Suppressor macrophage (primary cell): ENCODE data around the gene MAP3K7CL.
A peak's percentile ranks its signal among the peaks of the same experiment; 100 is the strongest.
"Not testable (repeated sequence)": the region's sequence is repeated elsewhere in the genome, so short reads cannot be mapped to it uniquely, and the experiment has no call there.

ENCODE experiments used
- DNase-seq, 4 experiments: peaks; one replicate each; pipeline ENCODE4 v3.0.0-alpha.2; 2020 to 2022

Gene MAP3K7CL

DNA sequence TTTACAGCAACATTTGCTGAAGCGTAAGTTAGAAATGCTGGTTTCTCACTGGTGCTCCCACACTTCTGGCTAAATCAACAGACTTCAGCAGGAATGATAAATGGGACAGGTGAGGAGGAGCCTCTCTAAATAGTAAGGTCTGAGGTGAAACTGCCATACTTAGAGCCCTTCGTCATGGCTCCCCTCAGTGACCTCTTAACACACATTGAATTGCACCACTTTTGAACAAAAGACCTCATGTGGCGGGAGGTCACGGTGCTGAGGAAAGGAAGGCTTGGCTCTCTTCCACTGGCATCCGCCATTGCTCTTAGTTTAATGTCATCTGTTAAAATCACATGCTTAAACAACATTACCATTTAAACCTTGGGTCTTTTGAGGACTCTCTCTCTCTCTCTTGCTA lies 3.4 kb downstream of the MAP3K7CL start:
- DNase-seq: no peak

DNA sequence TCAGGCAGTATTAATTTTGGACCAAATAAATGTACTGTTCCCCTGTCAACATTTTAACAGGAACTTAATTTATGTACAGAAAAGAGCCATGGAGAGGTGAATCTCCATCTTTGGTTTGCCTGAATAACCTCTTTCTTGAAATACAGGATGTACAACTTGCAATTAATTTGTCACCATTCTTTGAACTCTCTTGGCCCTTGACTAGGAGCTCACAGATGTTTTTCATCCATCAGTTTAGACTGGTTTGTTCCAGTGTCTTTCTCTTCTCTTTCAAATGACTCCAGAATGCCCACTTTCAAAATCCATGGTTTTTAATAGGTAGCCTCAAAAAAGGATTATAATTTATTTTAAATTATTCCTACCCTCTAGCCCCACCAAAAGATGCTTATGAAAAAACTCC lies 5.0 kb downstream of the MAP3K7CL start:
- no peak for DNase-seq

GRCh38 chr21:29136033-29136432 lies 5.6 kb downstream of the MAP3K7CL start:
- no peak for DNase-seq

DNA sequence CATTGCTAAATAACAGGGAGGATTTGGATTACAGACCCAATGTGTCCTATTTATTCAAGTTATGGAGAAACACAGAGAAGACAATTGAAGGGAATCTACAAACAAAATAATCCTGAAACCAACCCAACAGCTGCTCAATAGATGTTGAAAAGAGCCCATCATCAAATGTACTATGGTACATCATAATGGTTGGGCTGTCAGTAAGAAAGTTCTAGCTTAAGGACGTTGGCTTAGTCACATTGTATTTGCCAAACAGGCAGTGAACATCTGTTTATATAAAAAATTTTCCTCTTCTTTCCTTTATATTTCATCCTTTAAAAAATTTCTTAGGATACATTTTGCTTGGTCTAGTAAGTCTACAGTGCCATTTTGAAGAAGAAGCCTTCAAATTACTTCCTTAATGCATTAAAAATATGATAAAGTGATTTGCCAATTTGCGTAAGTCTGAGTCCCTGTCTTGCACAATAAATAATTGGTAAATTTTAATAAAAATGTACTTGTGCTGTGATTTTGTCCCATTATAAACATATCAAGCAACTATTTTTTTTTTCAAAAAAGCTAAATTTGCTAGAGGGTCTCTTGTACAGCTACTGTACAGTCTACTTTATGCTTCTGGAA lies 14.4 kb downstream of the MAP3K7CL start:
- DNase-seq: no peak

DNA sequence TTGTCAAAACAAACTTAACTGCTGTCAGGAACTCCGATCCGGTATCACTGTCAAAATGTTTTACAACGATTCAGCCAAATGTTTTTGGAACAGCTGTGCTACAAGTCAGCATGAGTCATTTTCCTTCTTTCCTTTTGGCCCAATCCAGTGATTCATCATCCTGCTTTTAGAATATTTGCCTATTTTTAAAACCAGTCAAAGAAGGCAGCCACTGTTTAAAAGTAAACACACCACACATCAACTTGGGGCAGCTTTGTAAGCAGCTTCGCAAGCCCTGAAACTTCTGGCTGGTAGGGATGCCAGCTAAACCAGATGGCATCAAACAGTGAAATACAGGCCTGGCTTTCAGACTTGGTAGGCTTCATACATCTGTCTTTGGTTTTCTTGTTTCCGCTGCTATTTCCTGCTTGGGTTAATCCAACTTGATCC lies 14.9 kb downstream of the MAP3K7CL start:
- peak; percentile 27 to 65 (median 48) for DNase-seq

DNA sequence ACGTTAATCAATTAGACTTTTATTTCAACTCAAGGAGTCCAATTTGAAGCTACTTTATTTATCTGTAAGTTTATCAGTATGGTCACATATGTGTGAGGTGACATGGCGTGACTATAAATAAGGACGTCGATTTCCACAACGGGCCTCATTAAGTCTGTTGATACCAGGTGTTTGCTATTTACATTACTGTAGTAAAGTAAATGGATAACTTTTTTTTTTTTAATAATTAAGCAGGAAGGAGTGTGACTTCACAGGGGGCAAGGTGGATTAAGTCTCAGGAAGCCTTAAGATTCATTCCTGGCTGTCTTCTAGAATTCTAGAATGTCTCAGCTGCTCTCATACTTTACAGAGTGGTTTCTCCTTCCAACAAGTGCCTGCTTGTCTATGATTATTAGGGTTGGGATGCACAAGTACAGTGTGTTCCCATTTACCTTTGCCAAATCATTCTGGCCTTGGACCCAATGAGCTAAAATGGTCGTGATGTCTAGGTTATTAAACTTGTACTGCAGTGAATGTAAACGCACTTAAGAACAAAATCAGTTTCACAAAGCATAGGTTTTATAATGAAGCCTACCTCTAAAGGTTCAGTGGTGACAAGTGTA lies 15.5 kb downstream of the MAP3K7CL start:
- no peak for DNase-seq

DNA sequence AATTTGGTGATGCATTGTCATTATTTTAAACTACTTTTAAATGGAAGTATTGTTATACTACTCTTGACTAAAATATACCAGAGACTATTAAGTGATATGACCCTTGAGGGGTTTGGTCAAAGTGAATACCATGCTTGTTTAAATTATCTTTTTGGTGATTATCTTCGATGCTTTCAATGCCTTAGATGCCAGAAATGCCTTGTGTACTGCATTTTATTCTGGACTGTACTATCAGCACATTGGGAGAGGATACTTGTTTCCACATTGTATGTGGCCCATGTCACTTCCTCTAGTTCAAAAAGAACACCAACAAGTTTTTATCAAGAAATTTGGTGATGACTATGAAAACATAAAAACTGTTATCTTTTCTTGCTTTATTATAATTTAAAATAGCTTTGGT lies 16.3 kb downstream of the MAP3K7CL start:
- no peak for DNase-seq

DNA sequence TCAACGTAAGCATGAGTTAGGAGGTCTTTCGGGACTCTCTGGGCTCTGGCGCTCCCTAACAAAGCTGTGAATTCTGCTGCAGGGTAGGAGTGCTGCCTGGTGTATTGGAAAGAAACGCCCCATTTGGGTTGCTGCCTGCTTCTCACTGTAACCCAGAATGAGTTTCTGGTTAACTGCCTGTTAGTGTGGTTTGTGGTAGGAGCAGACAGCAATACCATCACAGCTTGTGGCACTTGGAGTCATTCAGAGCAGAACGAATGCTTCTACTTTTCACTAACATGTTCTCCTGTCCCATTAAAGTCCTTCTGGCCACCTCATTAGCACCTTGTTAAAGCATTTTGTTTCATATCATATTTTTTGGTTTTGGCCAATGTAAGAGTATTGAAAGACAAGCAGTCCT lies 18.1 kb downstream of the MAP3K7CL start:
- no peak for DNase-seq

DNA sequence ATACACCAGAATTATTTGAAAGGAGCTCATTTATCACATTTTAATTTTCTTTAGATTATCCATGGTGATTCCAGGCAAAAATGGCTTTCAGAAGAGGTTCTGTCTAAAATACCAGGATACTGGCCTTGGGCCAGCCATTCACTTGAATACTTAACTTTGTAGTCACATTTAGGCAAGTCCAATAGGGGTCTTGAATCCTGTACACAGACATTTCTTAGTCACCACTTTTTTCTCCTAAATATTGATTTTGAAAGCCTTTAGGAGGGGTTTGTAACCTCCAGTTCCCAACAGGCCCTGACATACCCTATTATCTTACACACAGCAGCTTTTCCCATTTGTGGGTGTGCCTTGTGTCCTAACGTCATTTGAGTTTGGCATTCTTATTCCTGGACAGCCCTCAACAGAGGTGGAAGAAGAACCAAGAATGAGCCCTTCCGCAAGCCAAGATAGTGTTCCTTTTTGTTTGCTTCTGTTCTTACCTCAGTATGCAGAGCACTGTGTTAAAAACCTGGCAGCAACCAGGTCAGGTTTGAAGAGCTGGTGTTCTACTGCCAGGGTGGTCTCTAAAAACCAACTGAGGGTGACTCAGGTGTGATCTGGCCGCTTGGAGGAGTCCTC lies 19.5 kb downstream of the MAP3K7CL start:
- no peak for DNase-seq

- DNase-seq: no peak
Observed at GRCh38 chr21:29151931-29152330, 21.5 kb downstream of the MAP3K7CL start.

DNA sequence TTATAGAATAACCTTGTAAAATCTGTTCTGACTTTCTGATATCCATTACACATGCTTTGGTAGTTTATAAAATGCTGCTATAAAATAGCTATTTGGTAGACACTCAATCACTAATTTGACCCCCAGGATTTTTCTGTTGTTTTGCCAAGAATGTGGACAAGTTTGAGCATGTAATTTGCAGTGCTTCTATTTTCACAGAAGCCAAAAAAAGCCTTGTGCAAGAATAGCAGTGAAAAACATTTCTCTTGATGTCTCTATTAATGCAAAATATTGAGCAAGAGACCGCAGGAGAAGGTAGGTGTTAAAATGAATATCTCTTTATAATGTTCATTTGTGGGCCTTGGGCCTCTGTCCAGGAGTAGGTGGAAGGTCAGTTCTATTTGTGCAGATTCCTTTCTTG lies 22.5 kb downstream of the MAP3K7CL start:
- DNase-seq: no peak

GRCh38 chr21:29154270-29154669 lies 23.8 kb downstream of the MAP3K7CL start:
- no peak for DNase-seq

DNA sequence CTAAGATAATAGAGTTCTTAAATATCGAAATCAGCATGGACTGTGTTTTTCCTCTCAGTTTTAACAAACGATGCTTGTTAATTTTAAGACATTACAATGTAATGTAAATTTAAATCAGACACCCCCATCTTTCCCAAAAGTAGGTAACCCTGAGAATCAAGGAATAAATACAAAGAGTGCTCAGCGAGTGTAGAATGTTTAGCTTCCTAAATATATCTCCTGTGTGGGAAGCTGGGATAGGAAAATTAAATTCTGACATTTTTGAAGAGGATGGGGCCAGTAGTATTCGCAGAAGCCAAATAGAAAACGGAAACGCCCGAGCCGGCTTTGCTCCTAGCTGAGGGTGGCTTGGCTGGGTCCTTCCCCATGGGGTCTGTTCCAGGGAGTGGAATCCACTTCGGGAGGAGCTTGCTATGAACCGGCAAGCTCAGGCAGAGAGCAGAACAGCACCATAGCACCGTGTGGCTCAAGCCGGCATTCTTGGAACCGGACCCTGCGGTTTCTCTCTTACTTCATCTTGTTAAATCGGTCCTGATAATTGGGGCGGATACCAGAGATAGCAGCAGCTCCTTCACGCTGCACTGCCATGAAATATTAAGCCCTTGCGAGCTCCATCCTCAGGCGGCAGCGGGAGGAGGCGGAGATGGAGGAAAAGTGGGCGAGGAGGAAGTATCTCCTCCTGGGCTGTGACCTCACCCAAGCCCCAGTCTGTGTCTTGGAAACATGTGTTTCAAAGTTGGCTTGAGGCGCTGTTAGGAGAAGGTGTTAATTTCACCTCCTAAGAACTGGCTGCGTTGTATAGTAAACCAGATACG lies 24.9 kb downstream of the MAP3K7CL start:
- peak; percentile 36 to 79 (median 70) for DNase-seq

DNA sequence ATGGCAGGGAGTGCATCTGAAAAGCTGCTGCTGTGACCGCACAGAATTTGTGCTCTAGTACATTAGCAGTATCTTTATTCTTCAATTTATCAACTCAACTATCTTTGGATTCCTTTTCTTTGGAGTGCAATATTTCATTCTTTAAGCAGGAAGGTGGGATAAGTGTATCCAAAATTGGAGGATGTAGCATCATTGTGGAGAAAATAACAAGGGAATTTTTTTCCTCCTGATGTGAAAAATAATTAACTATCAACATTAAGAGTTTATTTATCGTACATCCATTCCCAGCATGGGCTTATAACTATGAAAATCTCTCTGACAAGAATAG lies 25.5 kb downstream of the MAP3K7CL start:
- DNase-seq: no peak

GRCh38 chr21:29157080-29157479 lies 26.6 kb downstream of the MAP3K7CL start:
- peak in 3 of 4 experiments; percentile 30 to 81 (median 79) for DNase-seq

DNA sequence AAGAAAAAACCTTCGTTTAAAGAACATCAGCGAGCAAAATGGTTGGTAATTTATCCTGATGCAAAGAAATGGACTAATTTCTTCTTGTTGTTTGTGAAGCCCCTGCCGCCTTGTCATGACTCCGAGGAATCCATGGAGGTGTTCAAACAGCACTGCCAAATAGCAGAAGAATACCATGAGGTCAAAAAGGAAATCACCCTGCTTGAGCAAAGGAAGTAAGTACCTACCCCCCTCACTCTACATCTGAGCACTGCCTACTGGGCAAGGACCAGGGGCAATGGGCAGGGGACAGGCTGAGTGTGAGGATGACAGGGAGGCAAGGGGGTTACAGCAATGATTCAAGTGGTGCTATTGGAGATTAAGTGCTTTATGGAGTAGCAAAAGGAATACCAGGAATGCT lies 29.4 kb downstream of the MAP3K7CL start:
- DNase-seq: peak in 2 of 4 experiments; percentile 16 to 21

GRCh38 chr21:29162825-29163224 lies 32.4 kb downstream of the MAP3K7CL start:
- peak; percentile 51 to 82 (median 74) for DNase-seq

DNA sequence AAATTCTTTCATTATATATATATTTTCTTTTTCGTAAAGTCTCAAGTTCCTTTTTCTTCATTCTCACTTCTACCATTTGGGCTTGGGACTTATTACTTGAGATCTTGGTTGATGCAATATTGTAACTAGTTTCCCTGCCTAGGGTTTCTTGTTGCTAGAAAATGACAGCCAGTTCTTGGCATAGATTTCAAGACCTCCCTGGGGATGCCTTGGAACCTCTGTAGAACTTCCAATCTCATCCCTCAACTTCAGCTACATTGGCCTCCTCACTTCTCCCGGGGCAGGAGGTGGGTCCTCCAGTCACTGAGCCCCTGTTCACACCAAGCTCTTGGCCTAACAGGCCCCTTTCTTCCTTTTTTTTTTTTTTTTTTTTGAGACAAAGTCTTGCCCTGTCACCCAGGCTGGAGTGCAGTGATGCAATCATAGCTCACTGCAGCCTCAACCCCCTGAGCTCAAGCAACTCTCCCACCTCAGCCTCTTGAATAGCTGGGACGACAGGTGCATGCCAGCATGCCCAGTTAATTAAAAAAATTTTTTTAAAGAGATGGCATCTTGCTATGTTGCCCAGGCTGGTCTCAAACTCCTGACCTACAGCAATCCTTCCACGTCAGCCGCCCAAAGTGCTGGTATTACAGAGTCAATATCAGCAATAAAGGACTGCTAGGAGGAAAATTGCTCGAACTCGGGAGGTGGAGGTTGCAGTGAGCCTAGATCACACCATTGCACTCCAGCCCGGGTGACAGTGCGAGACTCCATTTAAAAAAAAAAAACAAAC lies 33.1 kb downstream of the MAP3K7CL start:
- DNase-seq: peak; percentile 23 to 78 (median 66)

DNA sequence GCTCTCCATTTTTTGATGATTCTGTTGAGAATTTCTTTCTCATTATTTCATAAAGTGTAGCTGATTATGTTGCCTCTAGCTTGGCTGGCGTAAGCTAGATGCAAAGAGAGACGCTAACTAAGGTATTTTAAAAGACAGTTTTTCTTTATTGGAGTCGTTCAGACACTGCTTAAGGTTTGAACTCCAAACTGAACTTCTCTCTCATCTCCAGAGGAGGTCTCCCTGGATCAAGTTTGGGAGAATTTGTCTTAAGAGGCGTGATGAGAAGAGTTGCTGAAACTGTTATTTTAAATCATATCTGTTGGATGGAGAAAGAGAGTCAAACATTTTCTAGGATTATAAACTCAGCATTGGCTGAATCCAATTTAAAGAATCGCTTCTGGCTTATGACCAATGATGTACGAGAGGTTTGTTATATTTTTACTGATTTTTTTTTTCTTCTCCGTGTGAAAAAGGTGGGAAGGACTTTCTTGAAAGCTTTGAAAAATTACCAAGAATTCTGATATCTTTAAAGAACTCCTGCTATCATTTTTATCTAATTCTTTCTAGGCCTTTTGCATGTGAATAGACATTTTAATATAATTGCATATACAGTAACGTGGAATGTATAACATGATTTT lies 34.0 kb downstream of the MAP3K7CL start:
- peak; percentile 56 to 88 (median 72) for DNase-seq

DNA sequence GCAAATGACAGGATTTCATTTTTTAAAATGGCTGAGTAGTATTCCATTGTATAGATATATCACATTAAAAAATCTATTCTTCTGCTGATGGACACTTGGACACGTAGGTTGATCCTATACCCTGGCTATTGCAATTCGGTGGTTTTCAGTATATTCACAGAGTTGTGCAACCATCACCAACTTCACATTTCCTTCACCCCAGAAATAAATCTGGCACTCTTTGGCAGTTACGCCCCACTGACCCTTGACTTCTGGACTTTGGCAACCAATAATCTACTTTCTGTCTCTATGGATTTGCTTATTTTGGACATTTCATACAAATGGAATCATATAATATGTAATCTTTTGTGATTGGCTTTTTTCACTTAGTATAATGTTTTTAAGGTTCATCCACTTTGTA lies 35.9 kb downstream of the MAP3K7CL start:
- peak in 2 of 4 experiments; percentile 27 to 38 for DNase-seq

- peak; percentile 9 to 66 (median 43) for DNase-seq
Observed at GRCh38 chr21:29166853-29167252, 36.4 kb downstream of the MAP3K7CL start.

DNA sequence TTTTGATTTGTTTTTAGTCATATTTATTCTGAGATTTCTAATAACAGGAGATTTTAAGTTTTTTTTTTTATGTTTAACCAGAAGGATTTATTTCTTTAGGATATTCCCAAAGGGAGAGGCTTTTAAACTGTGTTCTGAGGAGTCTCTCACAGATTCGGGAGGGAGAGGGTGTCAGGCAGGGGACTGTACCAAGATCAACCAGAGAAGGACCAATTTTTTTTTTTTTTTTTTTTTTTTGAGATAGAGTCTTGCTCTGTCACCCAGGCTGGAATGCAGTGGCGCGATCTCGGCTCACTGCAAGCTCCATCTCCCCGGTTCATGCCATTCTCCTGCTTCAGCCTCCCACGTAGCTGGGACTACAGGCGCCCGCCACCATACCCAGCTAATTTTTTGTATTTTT lies 37.0 kb downstream of the MAP3K7CL start:
- not testable (repeated sequence) for DNase-seq
